Activated naive CD4-positive, alpha-beta T cell treated with anti-CD3 and anti-CD28 coated beads, Interleukin-2, amount 50 U/mL, for 24 hours (primary cell): ENCODE measurements around the gene PRKCI.
"Not testable (repeated sequence)": the region's sequence is repeated elsewhere in the genome, so short reads cannot be mapped to it uniquely, and the experiment has no call there.

Experiments
- H3K27ac Mint-ChIP-seq: one replicate; pipeline ENCODE4 v1.8.0; 2021; ENCODE audit warnings: mild to moderate bottlenecking, mixed read lengths
- H3K27me3 Mint-ChIP-seq: one replicate; pipeline ENCODE4 v1.8.0; 2021; ENCODE audit warnings: mixed read lengths
- H3K36me3 Mint-ChIP-seq: one replicate; pipeline ENCODE4 v1.8.0; 2021; ENCODE audit warnings: mixed read lengths
- H3K4me1 Mint-ChIP-seq: one replicate; pipeline ENCODE4 v1.8.0; 2021; ENCODE audit warnings: mixed read lengths
- H3K4me3 Mint-ChIP-seq: one replicate; pipeline ENCODE4 v1.8.0; 2021; ENCODE audit warnings: mild to moderate bottlenecking, mixed read lengths
- H3K9me3 Mint-ChIP-seq: one replicate; pipeline ENCODE4 v1.8.0; 2021; ENCODE audit warnings: mixed read lengths

PRKCI gene

DNA sequence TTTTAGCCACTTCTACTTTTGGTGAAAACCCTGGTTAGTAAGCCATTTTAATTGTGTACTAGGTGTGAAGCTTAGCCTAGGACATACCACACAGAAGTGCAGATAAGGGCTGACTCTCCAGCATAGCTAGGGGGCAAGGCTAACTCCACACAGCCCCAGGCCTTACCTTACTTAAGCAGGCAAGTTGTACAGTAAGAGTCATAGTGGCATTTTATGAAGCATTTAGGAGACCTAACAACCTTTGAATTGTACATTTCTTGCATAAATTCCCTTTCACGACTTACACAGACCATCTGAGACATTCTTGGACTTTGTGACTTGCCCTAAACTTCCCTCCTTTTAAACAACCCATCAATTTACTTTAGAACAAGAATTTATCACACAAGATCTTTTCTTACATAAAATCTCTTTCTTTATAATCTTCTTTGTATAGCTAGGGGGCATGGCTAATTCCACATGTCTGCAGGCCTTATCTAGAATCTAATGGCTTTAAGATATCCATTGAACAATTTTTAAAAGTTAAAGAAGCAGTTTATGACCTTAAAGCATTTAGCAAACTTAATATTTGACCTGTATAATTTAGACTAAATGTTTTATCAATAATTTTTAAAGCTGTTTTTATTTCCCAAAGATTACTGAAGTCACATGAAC lies 116.6 kb downstream of the PRKCI start:
- H3K27me3 Mint-ChIP-seq, result no peaks in the 10 kb centered on the region
- H3K4me1 Mint-ChIP-seq, result no peaks in the 10 kb centered on the region
- H3K27ac Mint-ChIP-seq, result no peak overlapping the region
- no peaks in the 10 kb centered on the region for H3K9me3 Mint-ChIP-seq
- H3K36me3 Mint-ChIP-seq, result peaks cover 1% of the 10 kb centered on the region
- H3K4me3 Mint-ChIP-seq, result no peak overlapping the region

DNA sequence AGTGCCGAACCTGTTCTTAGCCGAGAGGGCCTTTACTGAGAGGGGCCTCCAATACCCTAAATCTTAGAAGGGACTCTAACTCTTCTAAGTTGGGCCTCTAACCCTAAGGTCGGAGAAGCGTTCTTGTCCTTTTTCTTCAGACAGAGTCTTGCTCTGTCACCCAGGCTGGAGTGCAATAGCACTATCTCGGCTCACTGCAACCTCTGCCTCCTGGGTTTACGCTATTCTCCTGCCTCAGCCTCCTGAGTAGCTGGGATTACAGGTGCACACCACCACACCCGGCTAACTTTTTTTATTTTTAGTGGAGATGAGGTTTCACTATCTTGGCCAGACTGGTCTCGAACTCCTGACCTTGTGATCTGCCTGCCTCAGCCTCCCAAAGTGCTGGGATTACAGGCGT lies 120.0 kb downstream of the PRKCI start:
- H3K9me3 Mint-ChIP-seq, H3K4me3 Mint-ChIP-seq, H3K27ac Mint-ChIP-seq, H3K36me3 Mint-ChIP-seq, H3K27me3 Mint-ChIP-seq, H3K4me1 Mint-ChIP-seq: not testable (repeated sequence)

GRCh38 chr3:170343859-170344258 lies 121.6 kb downstream of the PRKCI start:
- not testable (repeated sequence) for H3K4me1 Mint-ChIP-seq, H3K9me3 Mint-ChIP-seq, H3K36me3 Mint-ChIP-seq, H3K4me3 Mint-ChIP-seq, H3K27ac Mint-ChIP-seq, H3K27me3 Mint-ChIP-seq

DNA sequence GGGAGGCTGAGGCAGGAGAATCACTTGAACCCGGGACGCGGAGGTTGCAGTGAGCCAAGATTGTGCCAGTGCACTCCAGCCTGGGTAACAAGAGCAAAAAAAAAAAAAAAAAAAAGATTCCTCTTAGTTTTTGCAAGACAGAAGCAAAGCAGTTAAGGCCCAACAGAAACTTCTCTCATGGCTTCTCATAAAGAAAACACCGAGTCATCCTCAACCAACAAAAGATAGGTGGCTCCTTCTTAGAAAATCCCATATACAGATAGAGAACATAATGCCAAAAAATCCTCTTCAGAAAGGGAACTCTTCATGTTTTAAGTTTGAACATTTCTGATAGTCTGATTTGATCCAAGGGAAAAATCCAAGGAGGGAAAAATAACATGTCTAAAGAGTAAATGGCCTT lies 122.7 kb downstream of the PRKCI start:
- H3K36me3 Mint-ChIP-seq, result no peaks in the 10 kb centered on the region
- no peak overlapping the region for H3K4me3 Mint-ChIP-seq
- H3K9me3 Mint-ChIP-seq, result no peaks in the 10 kb centered on the region
- H3K4me1 Mint-ChIP-seq, result peaks cover 5% of the 10 kb centered on the region
- H3K27ac Mint-ChIP-seq, result no peak overlapping the region
- H3K27me3 Mint-ChIP-seq, result no peaks in the 10 kb centered on the region

GRCh38 chr3:170346481-170347392 lies 124.5 kb downstream of the PRKCI start:
- Mint-ChIP-seq H3K27me3 (no peaks in the 10 kb centered on the region), H3K4me3 (no peak overlapping the region), H3K4me1 (peaks cover 5% of the 10 kb centered on the region), H3K27ac (no peak overlapping the region), H3K9me3 (no peaks in the 10 kb centered on the region), H3K36me3 (no peaks in the 10 kb centered on the region)

GRCh38 chr3:170350515-170351413 lies 128.5 kb downstream of the PRKCI start:
- Mint-ChIP-seq H3K36me3 (no peaks in the 10 kb centered on the region), H3K4me3 (no peak overlapping the region), H3K9me3 (no peaks in the 10 kb centered on the region), H3K27me3 (no peaks in the 10 kb centered on the region), H3K27ac (no peak overlapping the region), H3K4me1 (peaks cover 17% of the 10 kb centered on the region)

DNA sequence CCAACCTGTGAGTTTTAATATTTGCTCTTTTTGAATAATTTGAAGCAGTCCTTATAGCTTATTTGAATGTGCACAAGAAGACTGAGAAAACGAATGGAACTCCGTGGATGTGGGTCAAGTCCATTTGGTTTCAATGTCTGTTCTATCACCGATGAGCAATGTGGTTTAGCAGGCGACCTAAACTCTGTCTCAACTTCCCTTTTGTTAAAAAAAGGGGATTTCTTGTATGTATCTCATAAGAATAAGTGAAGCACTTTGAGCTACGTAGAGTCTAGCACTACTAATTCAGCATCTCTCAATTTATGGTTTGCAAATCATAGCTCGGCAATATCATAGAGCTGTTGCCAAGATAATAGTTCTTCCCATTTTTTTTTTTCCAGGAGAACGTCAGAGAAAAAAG lies 130.7 kb downstream of the PRKCI start:
- Mint-ChIP-seq H3K4me1 (peaks cover 22% of the 10 kb centered on the region), H3K4me3 (no peak overlapping the region), H3K27me3 (no peaks in the 10 kb centered on the region), H3K9me3 (no peaks in the 10 kb centered on the region), H3K36me3 (no peaks in the 10 kb centered on the region), H3K27ac (no peak overlapping the region)

DNA sequence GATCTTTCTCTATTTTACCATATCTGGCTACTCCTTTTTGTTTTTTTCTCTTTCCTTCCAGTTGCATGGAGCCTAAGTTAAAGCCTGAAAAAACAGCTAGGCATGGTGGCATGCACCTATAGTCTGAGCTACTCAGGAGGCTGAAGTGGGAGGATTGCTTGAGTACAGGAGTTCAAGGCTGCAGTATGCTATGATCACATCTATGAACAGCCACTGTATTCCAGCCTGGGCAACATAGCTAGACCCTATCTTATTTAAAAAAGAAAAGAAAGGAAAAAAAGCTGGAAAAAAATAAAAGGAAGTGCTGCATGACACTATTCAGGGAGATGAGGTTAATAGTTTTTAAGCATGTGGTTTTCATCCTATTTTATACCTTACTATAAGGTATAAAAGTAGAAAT lies 131.3 kb downstream of the PRKCI start:
- peak overlapping the region; percentile 5 for H3K27ac Mint-ChIP-seq
- H3K36me3 Mint-ChIP-seq, result no peaks in the 10 kb centered on the region
- no peaks in the 10 kb centered on the region for H3K9me3 Mint-ChIP-seq
- no peaks in the 10 kb centered on the region for H3K27me3 Mint-ChIP-seq
- H3K4me3 Mint-ChIP-seq, result no peak overlapping the region
- H3K4me1 Mint-ChIP-seq, result peaks cover 25% of the 10 kb centered on the region

GRCh38 chr3:170354760-170355159 lies 132.5 kb downstream of the PRKCI start:
- peaks cover 33% of the 10 kb centered on the region for H3K4me1 Mint-ChIP-seq
- H3K27ac Mint-ChIP-seq, result no peak overlapping the region
- H3K9me3 Mint-ChIP-seq, result no peaks in the 10 kb centered on the region
- H3K36me3 Mint-ChIP-seq, result peaks cover under 1% of the 10 kb centered on the region
- H3K4me3 Mint-ChIP-seq, result no peak overlapping the region
- no peaks in the 10 kb centered on the region for H3K27me3 Mint-ChIP-seq
